ENCODE results near the gene KLK12.

GRCh38 chr19:50980208-50980607 lies 54.6 kb downstream of the KLK12 start:
- TF ChIP-seq GLIS3 (CRISPR knock-in tag; IDR thresholded peaks at IDR 0.05) (no peak), TOX (CRISPR knock-in tag; IDR thresholded peaks at IDR 0.05; ENCODE audit: borderline replicate concordance) (no peak), ZC3H10 (CRISPR knock-in tag; IDR thresholded peaks at IDR 0.05) (no peak), ZFP30 (CRISPR knock-in tag; IDR thresholded peaks at IDR 0.05) (no peak), ZFP3 (CRISPR knock-in tag; IDR thresholded peaks at IDR 0.05) (no peak), PPARA (CRISPR knock-in tag; IDR thresholded peaks at IDR 0.05; ENCODE audit: borderline replicate concordance) (no peak), SNAI2 (CRISPR knock-in tag; IDR thresholded peaks at IDR 0.05) (no peak)
- TF ChIP-seq, protein P1, sequence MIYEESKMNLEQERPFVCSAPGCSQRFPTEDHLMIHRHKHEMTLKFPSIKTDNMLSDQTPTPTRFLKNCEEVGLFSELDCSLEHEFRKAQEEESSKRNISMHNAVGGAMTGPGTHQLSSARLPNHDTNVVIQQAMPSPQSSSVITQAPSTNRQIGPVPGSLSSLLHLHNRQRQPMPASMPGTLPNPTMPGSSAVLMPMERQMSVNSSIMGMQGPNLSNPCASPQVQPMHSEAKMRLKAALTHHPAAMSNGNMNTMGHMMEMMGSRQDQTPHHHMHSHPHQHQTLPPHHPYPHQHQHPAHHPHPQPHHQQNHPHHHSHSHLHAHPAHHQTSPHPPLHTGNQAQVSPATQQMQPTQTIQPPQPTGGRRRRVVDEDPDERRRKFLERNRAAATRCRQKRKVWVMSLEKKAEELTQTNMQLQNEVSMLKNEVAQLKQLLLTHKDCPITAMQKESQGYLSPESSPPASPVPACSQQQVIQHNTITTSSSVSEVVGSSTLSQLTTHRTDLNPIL (CRISPR knock-in tag; IDR thresholded peaks at IDR 0.05; ENCODE audit: low read depth): no peak
- TF ChIP-seq, protein P2, sequence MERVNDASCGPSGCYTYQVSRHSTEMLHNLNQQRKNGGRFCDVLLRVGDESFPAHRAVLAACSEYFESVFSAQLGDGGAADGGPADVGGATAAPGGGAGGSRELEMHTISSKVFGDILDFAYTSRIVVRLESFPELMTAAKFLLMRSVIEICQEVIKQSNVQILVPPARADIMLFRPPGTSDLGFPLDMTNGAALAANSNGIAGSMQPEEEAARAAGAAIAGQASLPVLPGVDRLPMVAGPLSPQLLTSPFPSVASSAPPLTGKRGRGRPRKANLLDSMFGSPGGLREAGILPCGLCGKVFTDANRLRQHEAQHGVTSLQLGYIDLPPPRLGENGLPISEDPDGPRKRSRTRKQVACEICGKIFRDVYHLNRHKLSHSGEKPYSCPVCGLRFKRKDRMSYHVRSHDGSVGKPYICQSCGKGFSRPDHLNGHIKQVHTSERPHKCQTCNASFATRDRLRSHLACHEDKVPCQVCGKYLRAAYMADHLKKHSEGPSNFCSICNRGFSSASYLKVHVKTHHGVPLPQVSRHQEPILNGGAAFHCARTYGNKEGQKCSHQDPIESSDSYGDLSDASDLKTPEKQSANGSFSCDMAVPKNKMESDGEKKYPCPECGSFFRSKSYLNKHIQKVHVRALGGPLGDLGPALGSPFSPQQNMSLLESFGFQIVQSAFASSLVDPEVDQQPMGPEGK (CRISPR knock-in tag; IDR thresholded peaks at IDR 0.05; ENCODE audit: borderline replicate concordance): no peak
- TF ChIP-seq, protein P3, sequence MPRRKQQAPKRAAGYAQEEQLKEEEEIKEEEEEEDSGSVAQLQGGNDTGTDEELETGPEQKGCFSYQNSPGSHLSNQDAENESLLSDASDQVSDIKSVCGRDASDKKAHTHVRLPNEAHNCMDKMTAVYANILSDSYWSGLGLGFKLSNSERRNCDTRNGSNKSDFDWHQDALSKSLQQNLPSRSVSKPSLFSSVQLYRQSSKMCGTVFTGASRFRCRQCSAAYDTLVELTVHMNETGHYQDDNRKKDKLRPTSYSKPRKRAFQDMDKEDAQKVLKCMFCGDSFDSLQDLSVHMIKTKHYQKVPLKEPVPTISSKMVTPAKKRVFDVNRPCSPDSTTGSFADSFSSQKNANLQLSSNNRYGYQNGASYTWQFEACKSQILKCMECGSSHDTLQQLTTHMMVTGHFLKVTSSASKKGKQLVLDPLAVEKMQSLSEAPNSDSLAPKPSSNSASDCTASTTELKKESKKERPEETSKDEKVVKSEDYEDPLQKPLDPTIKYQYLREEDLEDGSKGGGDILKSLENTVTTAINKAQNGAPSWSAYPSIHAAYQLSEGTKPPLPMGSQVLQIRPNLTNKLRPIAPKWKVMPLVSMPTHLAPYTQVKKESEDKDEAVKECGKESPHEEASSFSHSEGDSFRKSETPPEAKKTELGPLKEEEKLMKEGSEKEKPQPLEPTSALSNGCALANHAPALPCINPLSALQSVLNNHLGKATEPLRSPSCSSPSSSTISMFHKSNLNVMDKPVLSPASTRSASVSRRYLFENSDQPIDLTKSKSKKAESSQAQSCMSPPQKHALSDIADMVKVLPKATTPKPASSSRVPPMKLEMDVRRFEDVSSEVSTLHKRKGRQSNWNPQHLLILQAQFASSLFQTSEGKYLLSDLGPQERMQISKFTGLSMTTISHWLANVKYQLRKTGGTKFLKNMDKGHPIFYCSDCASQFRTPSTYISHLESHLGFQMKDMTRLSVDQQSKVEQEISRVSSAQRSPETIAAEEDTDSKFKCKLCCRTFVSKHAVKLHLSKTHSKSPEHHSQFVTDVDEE (CRISPR knock-in tag; IDR thresholded peaks at IDR 0.05): no peak
